ENCODE data around the gene GPR37. TPM values are rescaled to one million over a fixed set of nuclear protein-coding genes. Genes with fewer than 3 reads are reported as not detected.

Gene GPR37
- total RNA-seq, 4 donors from 2014 or later, result 0.51 to 11.0 (median 0.64) TPM

GRCh38 chr7:124785994-124786393 lies 20.4 kb upstream of the GPR37 start:
- Histone ChIP-seq H3K4me3 (no peak overlapping the region), H3K9me3 (no peaks in the 10 kb centered on the region), H3K27ac (no peak overlapping the region), H3K4me1 (no peaks in the 10 kb centered on the region), H3K36me3 (no peaks in the 10 kb centered on the region), H3K27me3 (no peaks in the 10 kb centered on the region)
- intact Hi-C loops (cut with DNase I; ENCODE audit: low total_unique reads), result no loop called here
- DNase-seq, result no peak
- TF ChIP-seq CTCF (IDR thresholded peaks at IDR 0.05), result no peak
- TF ChIP-seq POLR2A (IDR thresholded peaks at IDR 0.05), result no peak

- Histone ChIP-seq H3K9me3 (no peaks in the 10 kb centered on the region), H3K36me3 (no peaks in the 10 kb centered on the region), H3K4me1 (no peaks in the 10 kb centered on the region), H3K4me3 (no peak overlapping the region), H3K27me3 (no peaks in the 10 kb centered on the region), H3K27ac (no peak overlapping the region)
- TF ChIP-seq CTCF (IDR thresholded peaks at IDR 0.05) (peak; percentile 39 to 57 (median 56)), POLR2A (IDR thresholded peaks at IDR 0.05) (no peak)
- intact Hi-C loops (cut with DNase I; ENCODE audit: low total_unique reads), result no loop called here
- peak; percentile 17 to 27 for DNase-seq
Measured at GRCh38 chr7:124784879-124785818, 19.6 kb upstream of the GPR37 start.

GRCh38 chr7:124783271-124783670 lies 17.7 kb upstream of the GPR37 start:
- H3K4me3 ChIP-seq, result no peak overlapping the region
- no peak for DNase-seq
- H3K27me3 ChIP-seq, result no peaks in the 10 kb centered on the region
- H3K4me1 ChIP-seq, result no peaks in the 10 kb centered on the region
- TF ChIP-seq CTCF (IDR thresholded peaks at IDR 0.05) (no peak), POLR2A (IDR thresholded peaks at IDR 0.05) (no peak)
- no peaks in the 10 kb centered on the region for H3K36me3 ChIP-seq
- no peaks in the 10 kb centered on the region for H3K9me3 ChIP-seq
- H3K27ac ChIP-seq, result no peak overlapping the region
- intact Hi-C loops (cut with DNase I; ENCODE audit: low total_unique reads), result no loop called here

GRCh38 chr7:124781907-124782734 lies 16.5 kb upstream of the GPR37 start:
- H3K4me3 ChIP-seq, result no peak overlapping the region
- no peak overlapping the region for H3K27ac ChIP-seq
- no peaks in the 10 kb centered on the region for H3K4me1 ChIP-seq
- TF ChIP-seq POLR2A (IDR thresholded peaks at IDR 0.05) (no peak), CTCF (IDR thresholded peaks at IDR 0.05) (no peak)
- H3K36me3 ChIP-seq, result no peaks in the 10 kb centered on the region
- intact Hi-C loops (cut with DNase I; ENCODE audit: low total_unique reads), result no loop called here
- DNase-seq, result no peak
- H3K27me3 ChIP-seq, result no peaks in the 10 kb centered on the region
- H3K9me3 ChIP-seq, result no peaks in the 10 kb centered on the region

- Histone ChIP-seq H3K9me3 (no peaks in the 10 kb centered on the region), H3K27ac (no peak overlapping the region), H3K36me3 (no peaks in the 10 kb centered on the region), H3K4me1 (no peaks in the 10 kb centered on the region), H3K4me3 (no peak overlapping the region), H3K27me3 (no peaks in the 10 kb centered on the region)
- no peak for DNase-seq
- intact Hi-C loops (cut with DNase I; ENCODE audit: low total_unique reads), result no loop called here
- TF ChIP-seq POLR2A (IDR thresholded peaks at IDR 0.05) (no peak), CTCF (IDR thresholded peaks at IDR 0.05) (no peak)
Measured at GRCh38 chr7:124781418-124781817, 15.8 kb upstream of the GPR37 start.
